SK-N-SH (cell line): Measurements from ENCODE around the gene POLR3E. TPM values are rescaled to one million over a fixed set of nuclear protein-coding genes. Genes with fewer than 3 reads are reported as not detected.

ENCODE experiments used
- CTCF ChIA-PET: fragments of 300-600, 350-600 bp; formaldehyde crosslinking; extraction: SDS; loops from one replicate; lab custom pipeline; 2021; lab: Yijun Ruan, JAX
- POLR2A ChIA-PET: fragments of 350-600 bp; sonication (Branson Sonifier 250); formaldehyde crosslinking; extraction: SDS; loops from one replicate; lab custom pipeline; 2020; ENCODE audit warnings: antibody characterized with exemption, inconsistent platforms; lab: Yijun Ruan, JAX
- DNase-seq: peaks from one replicate; pipeline ENCODE4 v3.0.0; 2012
- H2AFZ ChIP-seq: fragments of 200-600 bp; sonication (generic); 2 replicates; pipeline ENCODE4 v1.8.1; 2016; ENCODE audit warnings: antibody characterized with exemption, mild to moderate bottlenecking, low read depth
- H3F3A ChIP-seq: fragments of 200-600 bp; sonication (generic); replicated peaks from 2 replicates; pipeline ENCODE3; 2016; ENCODE audit warnings: antibody characterized with exemption, mild to moderate bottlenecking; ENCODE audit not compliant: insufficient read depth
- H3K27ac ChIP-seq, 2 experiments: fragments of 200-500 bp in 1 of 2; fragments of 200-600 bp in 1 of 2; sonication (Bioruptor generic) in 1 of 2; sonication (generic), shearing (Covaris generic) in 1 of 2; 2 replicates each; pipeline versions ENCODE4 v1.5.1 to v1.6.1; 2014 to 2016; ENCODE audit warnings: low read depth in 2 of 2, inconsistent platforms in 1 of 2, low read length in 1 of 2, mild to moderate bottlenecking in 1 of 2, mixed read lengths in 1 of 2
- H3K27me3 ChIP-seq: fragments of 200-600 bp; sonication (generic), shearing (Covaris generic); 2 replicates; pipeline ENCODE4 v1.6.1; 2016; ENCODE audit warnings: mixed run types; ENCODE audit not compliant: insufficient read depth
- H3K36me3 ChIP-seq, 2 experiments: fragments of 200-500 bp in 1 of 2; fragments of 200-600 bp in 1 of 2; sonication (Bioruptor generic) in 1 of 2; sonication (generic) in 1 of 2; replicated peaks in 1 of 2; 2 replicates each; pipeline versions ENCODE3 to v1.5.1; 2014 to 2016; ENCODE audit warnings: low read length in 1 of 2, mild to moderate bottlenecking in 1 of 2; ENCODE audit not compliant: insufficient read depth in 2 of 2, control insufficient read depth in 1 of 2
- H3K4me1 ChIP-seq, 2 experiments: fragments of 200-500 bp in 1 of 2; fragments of 200-600 bp in 1 of 2; sonication (Bioruptor generic) in 1 of 2; sonication (generic), shearing (Covaris generic) in 1 of 2; 2 replicates each; pipeline versions ENCODE4 v1.5.1 to v1.6.1; 2014 to 2016; ENCODE audit warnings: low read depth in 1 of 2, low read length in 1 of 2, mixed run types in 1 of 2; ENCODE audit not compliant: insufficient read depth in 2 of 2, control insufficient read depth in 1 of 2
- H3K4me2 ChIP-seq: fragments of 200-600 bp; sonication (generic), shearing (Covaris generic); 2 replicates; pipeline ENCODE4 v1.6.1; 2017; ENCODE audit warnings: mixed run types
- H3K4me3 ChIP-seq, 2 experiments: fragments of 200-500 bp in 1 of 2; fragments of 200-600 bp in 1 of 2; sonication (Bioruptor generic) in 1 of 2; sonication (generic), shearing (Covaris generic) in 1 of 2; 2 replicates each; pipeline versions ENCODE4 v1.5.1 to v1.8.1; 2014 to 2016; ENCODE audit warnings: low read depth in 2 of 2, inconsistent platforms in 1 of 2, low read length in 1 of 2, mild to moderate bottlenecking in 1 of 2, mixed read lengths in 1 of 2, moderate library complexity in 1 of 2
- H3K79me2 ChIP-seq: fragments of 200-600 bp; sonication (generic); 2 replicates; pipeline ENCODE4 v1.8.1; 2017; ENCODE audit warnings: mild to moderate bottlenecking; ENCODE audit not compliant: insufficient read depth
- H3K9ac ChIP-seq: fragments of 200-600 bp; sonication (generic); 2 replicates; pipeline ENCODE4 v1.6.1; 2017; ENCODE audit warnings: mixed run types
- H3K9me2 ChIP-seq: fragments of 200-600 bp; sonication (generic); 2 replicates; pipeline ENCODE4 v1.6.1; 2017; ENCODE audit warnings: mixed run types
- H3K9me3 ChIP-seq: fragments of 200-600 bp; sonication (generic); 2 replicates; pipeline ENCODE4 v1.6.1; 2017; ENCODE audit warnings: mixed run types, mild to moderate bottlenecking, moderate library complexity
- H4K20me1 ChIP-seq: fragments of 200-600 bp; sonication (generic); 2 replicates; pipeline ENCODE4 v1.6.1; 2017; ENCODE audit warnings: mild to moderate bottlenecking, mixed run types; ENCODE audit not compliant: insufficient read depth
- ELF1 ChIP-seq: IDR thresholded peaks from 2 replicates; pipeline ENCODE4 v1.4.0; 2012
- EP300 ChIP-seq, 2 experiments: IDR thresholded peaks; 2 replicates each; pipeline versions ENCODE4 v1.4.0 to v1.6.1; 2012; ENCODE audit warnings: borderline replicate concordance in 1 of 2, low read depth in 1 of 2, low read length in 1 of 2
- EZH2phosphoT487 ChIP-seq: fragments of 200-600 bp; sonication (generic); IDR thresholded peaks from 2 replicates; pipeline ENCODE4 v1.6.1; 2017; ENCODE audit warnings: low read depth, mixed run types, mild to moderate bottlenecking, antibody characterized with exemption, moderate library complexity, borderline replicate concordance
- FOSL2 ChIP-seq: IDR thresholded peaks from 2 replicates; pipeline ENCODE4 v1.4.0; 2012; ENCODE audit warnings: low read depth, mild to moderate bottlenecking, moderate library complexity, borderline replicate concordance
- GABPA ChIP-seq: IDR thresholded peaks from 2 replicates; pipeline ENCODE4 v1.4.0; 2012; ENCODE audit warnings: low read depth, mild to moderate bottlenecking
- GATA2 ChIP-seq: sonication (generic); formaldehyde crosslinking; IDR thresholded peaks from 2 replicates; pipeline ENCODE4 v1.5.0; 2020; ENCODE audit warnings: mild to moderate bottlenecking, missing genetic modification reagents
- NFIC ChIP-seq: IDR thresholded peaks from 2 replicates; pipeline ENCODE4 v1.4.0; 2012; ENCODE audit warnings: borderline replicate concordance
- NRF1 ChIP-seq: IDR thresholded peaks from 2 replicates; pipeline ENCODE4 v1.6.1; 2012; ENCODE audit warnings: low read depth, mild to moderate bottlenecking, low read length
- POLR2AphosphoS5 ChIP-seq: IDR thresholded peaks from 2 replicates; pipeline ENCODE4 v1.6.1; 2012; ENCODE audit warnings: low read depth, low read length
- RFX5 ChIP-seq: IDR thresholded peaks from 2 replicates; pipeline ENCODE4 v1.6.1; 2012; ENCODE audit warnings: mild to moderate bottlenecking, improper control_type of control experiment, low read length
- SIN3A ChIP-seq: IDR thresholded peaks from 2 replicates; pipeline ENCODE4 v1.6.1; 2012; ENCODE audit warnings: low read depth, mild to moderate bottlenecking, low read length, moderate library complexity, borderline replicate concordance
- SMC3 ChIP-seq: IDR thresholded peaks from 2 replicates; pipeline ENCODE4 v1.6.1; 2012; ENCODE audit warnings: low read depth, low read length, improper control_type of control experiment
- TEAD4 ChIP-seq: IDR thresholded peaks from 2 replicates; pipeline ENCODE4 v1.4.0; 2012; ENCODE audit warnings: mild to moderate bottlenecking, borderline replicate concordance; ENCODE audit not compliant: insufficient read depth
- USF2 ChIP-seq: fragments of 150-350 bp; IDR thresholded peaks from 2 replicates; pipeline ENCODE4 v1.6.1; 2017; ENCODE audit warnings: antibody characterized with exemption, low read length, low read depth, borderline replicate concordance
- YY1 ChIP-seq: IDR thresholded peaks from 2 replicates; pipeline ENCODE4 v1.4.0; 2012; ENCODE audit warnings: low read depth, mild to moderate bottlenecking
- WGBS: methylation state at CpG from one replicate; pipeline ENCODE4 v1.1.6; 2017; ENCODE audit warnings: low lambda C conversion rate; 5-methylcytosine and 5-hydroxymethylcytosine counted together
- polyA plus RNA-seq, 3 experiments: library from polyadenylated mRNA; depleted of rRNA; stranded (reverse); fragments of >200 nt; gene quantifications; 2 replicates each; pipeline ENCODE4 v1.2.3, GENCODE V29; 2012
- TF ChIP-seq, protein P1 (sequence below): IDR thresholded peaks from 2 replicates; pipeline ENCODE4 v1.4.0; 2012; ENCODE audit warnings: low read depth
- TF ChIP-seq, protein P2 (sequence below): fragments of 200-600 bp; sonication (generic); IDR thresholded peaks from 2 replicates; pipeline ENCODE4 v1.6.1; 2017; ENCODE audit warnings: antibody characterized with exemption, mild to moderate bottlenecking, moderate library complexity
- TF ChIP-seq, protein P3 (sequence below): fragments of 150-350 bp; IDR thresholded peaks from 2 replicates; pipeline ENCODE4 v1.6.1; 2016; ENCODE audit warnings: mild to moderate bottlenecking, low read depth, low read length

POLR3E gene
- polyA plus RNA-seq, 1 of the 3 experiments (the other 2 are of a cell fraction) = 59.6 TPM

- Histone ChIP-seq H3K4me2 (no peak overlapping the region), H3F3A (peaks cover 13% of the 10 kb centered on the region), H3K27ac (no peak overlapping the region), H2AFZ (no peak overlapping the region), H3K4me1 (peaks cover 0 to 6% of the 10 kb centered on the region in 2 experiments; a peak in 1 of 4 replicates), H3K79me2 (peaks cover 2% of the 10 kb centered on the region; the same call in 1 of the 2 replicates), H3K4me3 (no peak overlapping the region), H3K9ac (no peak overlapping the region), H3K9me3 (no peaks in the 10 kb centered on the region), H3K9me2 (no peaks in the 10 kb centered on the region), H3K27me3 (no peaks in the 10 kb centered on the region), H4K20me1 (0 out of 2 replicates have a peak, but pooled peaks cover 5% of the 10 kb centered on the region), H3K36me3 (peaks cover 0 to 67% of the 10 kb centered on the region in 2 experiments)
- ChIA-PET CTCF (interaction anchor here (1.1 kb wide), 1 partner anchor 23 kb away, joined by 3 read pairs; no protein-coding TSS in a partner anchor), POLR2A (no interaction called here)
- WGBS = 91% methylated on average over 4 of the region's 4 CpGs
- TF ChIP-seq USF2 (no peak), ELF1 (no peak), GATA2 (CRISPR knock-in tag) (no peak), SMC3 (no peak), EP300 (IDR thresholded peaks at IDR 0.05; ENCODE audit: borderline replicate concordance in 1 of 2, low read depth in 1 of 2, low read length in 1 of 2) (no peak), TEAD4 (no peak), RFX5 (no peak), EZH2phosphoT487 (no peak), GABPA (no peak), SIN3A (no peak), POLR2AphosphoS5 (no peak), YY1 (no peak), NFIC (no peak), FOSL2 (no peak), NRF1 (no peak)
- TF ChIP-seq, protein P1, sequence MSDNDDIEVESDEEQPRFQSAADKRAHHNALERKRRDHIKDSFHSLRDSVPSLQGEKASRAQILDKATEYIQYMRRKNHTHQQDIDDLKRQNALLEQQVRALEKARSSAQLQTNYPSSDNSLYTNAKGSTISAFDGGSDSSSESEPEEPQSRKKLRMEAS = no peak
- TF ChIP-seq, protein P2, sequence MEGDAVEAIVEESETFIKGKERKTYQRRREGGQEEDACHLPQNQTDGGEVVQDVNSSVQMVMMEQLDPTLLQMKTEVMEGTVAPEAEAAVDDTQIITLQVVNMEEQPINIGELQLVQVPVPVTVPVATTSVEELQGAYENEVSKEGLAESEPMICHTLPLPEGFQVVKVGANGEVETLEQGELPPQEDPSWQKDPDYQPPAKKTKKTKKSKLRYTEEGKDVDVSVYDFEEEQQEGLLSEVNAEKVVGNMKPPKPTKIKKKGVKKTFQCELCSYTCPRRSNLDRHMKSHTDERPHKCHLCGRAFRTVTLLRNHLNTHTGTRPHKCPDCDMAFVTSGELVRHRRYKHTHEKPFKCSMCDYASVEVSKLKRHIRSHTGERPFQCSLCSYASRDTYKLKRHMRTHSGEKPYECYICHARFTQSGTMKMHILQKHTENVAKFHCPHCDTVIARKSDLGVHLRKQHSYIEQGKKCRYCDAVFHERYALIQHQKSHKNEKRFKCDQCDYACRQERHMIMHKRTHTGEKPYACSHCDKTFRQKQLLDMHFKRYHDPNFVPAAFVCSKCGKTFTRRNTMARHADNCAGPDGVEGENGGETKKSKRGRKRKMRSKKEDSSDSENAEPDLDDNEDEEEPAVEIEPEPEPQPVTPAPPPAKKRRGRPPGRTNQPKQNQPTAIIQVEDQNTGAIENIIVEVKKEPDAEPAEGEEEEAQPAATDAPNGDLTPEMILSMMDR = no peak
- TF ChIP-seq, protein P3, sequence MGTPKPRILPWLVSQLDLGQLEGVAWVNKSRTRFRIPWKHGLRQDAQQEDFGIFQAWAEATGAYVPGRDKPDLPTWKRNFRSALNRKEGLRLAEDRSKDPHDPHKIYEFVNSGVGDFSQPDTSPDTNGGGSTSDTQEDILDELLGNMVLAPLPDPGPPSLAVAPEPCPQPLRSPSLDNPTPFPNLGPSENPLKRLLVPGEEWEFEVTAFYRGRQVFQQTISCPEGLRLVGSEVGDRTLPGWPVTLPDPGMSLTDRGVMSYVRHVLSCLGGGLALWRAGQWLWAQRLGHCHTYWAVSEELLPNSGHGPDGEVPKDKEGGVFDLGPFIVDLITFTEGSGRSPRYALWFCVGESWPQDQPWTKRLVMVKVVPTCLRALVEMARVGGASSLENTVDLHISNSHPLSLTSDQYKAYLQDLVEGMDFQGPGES = no peak
- DNase-seq = no peak
Observed at GRCh38 chr16:22326369-22326652, 29.1 kb downstream of the POLR3E start.
